Mesenchymal stem cell (in vitro differentiated cells and primary cell): Measurements from ENCODE around the gene MMUT.
A peak's percentile ranks its signal among the peaks of the same experiment; 100 is the strongest.

Experiments used
- DNase-seq: peaks from one replicate; pipeline ENCODE4 v3.0.0-alpha.2; 2013
- H2AFZ ChIP-seq: one replicate; pipeline ENCODE4 v1.6.1; 2013; ENCODE audit warnings: low read depth, mild to moderate bottlenecking, control low read depth, inconsistent platforms, low read length, moderate library complexity
- H2AK5ac ChIP-seq: 2 replicates; pipeline ENCODE4 v1.6.1; 2013; ENCODE audit warnings: low read length, moderate library complexity, mild to moderate bottlenecking, inconsistent platforms; ENCODE audit not compliant: severe bottlenecking
- H2BK120ac ChIP-seq: one replicate; pipeline ENCODE4 v1.6.1; 2013; ENCODE audit warnings: low read depth, mild to moderate bottlenecking, inconsistent platforms, low read length, moderate library complexity
- H2BK12ac ChIP-seq, 2 experiments: one replicate each; pipeline ENCODE4 v1.6.1; 2013; ENCODE audit warnings: inconsistent platforms in 2 of 2, low read length in 2 of 2, mild to moderate bottlenecking in 2 of 2, moderate library complexity in 2 of 2, control low read depth in 1 of 2
- H2BK15ac ChIP-seq: one replicate; pipeline ENCODE4 v1.6.1; 2013; ENCODE audit warnings: mild to moderate bottlenecking, low read depth, inconsistent platforms; ENCODE audit not compliant: poor library complexity, severe bottlenecking
- H2BK5ac ChIP-seq: 2 replicates; pipeline ENCODE4 v1.6.1; 2013; ENCODE audit warnings: low read depth, mild to moderate bottlenecking, low read length, control low read depth, inconsistent platforms; ENCODE audit not compliant: poor library complexity, severe bottlenecking
- H3K14ac ChIP-seq, 2 experiments: one replicate each; pipeline ENCODE4 v1.6.1; 2013; ENCODE audit warnings: inconsistent platforms in 2 of 2, low read length in 2 of 2, control low read depth in 1 of 2, mild to moderate bottlenecking in 1 of 2, moderate library complexity in 1 of 2
- H3K18ac ChIP-seq, 2 experiments: one replicate each; pipeline ENCODE4 v1.6.1; 2013; ENCODE audit warnings: inconsistent platforms in 2 of 2, low read length in 2 of 2, control low read depth in 1 of 2, low read depth in 1 of 2, mild to moderate bottlenecking in 1 of 2
- H3K23ac ChIP-seq, 2 experiments: one replicate each; pipeline ENCODE4 v1.6.1; 2013; ENCODE audit warnings: inconsistent platforms in 2 of 2, low read length in 2 of 2, mild to moderate bottlenecking in 2 of 2, moderate library complexity in 2 of 2, control low read depth in 1 of 2
- H3K27ac ChIP-seq: 2 replicates; pipeline ENCODE4 v1.5.1; 2013; ENCODE audit warnings: mild to moderate bottlenecking, moderate library complexity, low read length, control low read depth, inconsistent platforms; ENCODE audit not compliant: poor library complexity, severe bottlenecking
- H3K27me3 ChIP-seq, 2 experiments: 2 replicates each; pipeline versions ENCODE4 v1.6.1 to v1.7.0; 2013; ENCODE audit warnings: low read length in 2 of 2, mild to moderate bottlenecking in 2 of 2, moderate library complexity in 2 of 2, control low read depth in 1 of 2, inconsistent platforms in 1 of 2; ENCODE audit not compliant: control insufficient read depth in 1 of 2, insufficient read depth in 1 of 2
- H3K36me3 ChIP-seq, 2 experiments: 2 replicates each; pipeline versions ENCODE4 v1.6.1 to v1.7.0; 2013; ENCODE audit warnings: low read length in 2 of 2, control low read depth in 1 of 2, inconsistent platforms in 1 of 2, low read depth in 1 of 2, mild to moderate bottlenecking in 1 of 2; ENCODE audit not compliant: insufficient read depth in 2 of 2, control insufficient read depth in 1 of 2
- H3K4ac ChIP-seq, 2 experiments: one replicate each; pipeline ENCODE4 v1.6.1; 2013; ENCODE audit warnings: inconsistent platforms in 2 of 2, low read length in 2 of 2, mild to moderate bottlenecking in 2 of 2, moderate library complexity in 2 of 2, control low read depth in 1 of 2, low read depth in 1 of 2
- H3K4me1 ChIP-seq: 2 replicates; pipeline ENCODE4 v1.6.1; 2013; ENCODE audit warnings: low read depth, low read length, control low read depth; ENCODE audit not compliant: control insufficient read depth, insufficient read depth
- H3K4me2 ChIP-seq: 2 replicates; pipeline ENCODE4 v1.6.1; 2013; ENCODE audit warnings: low read length, mild to moderate bottlenecking, inconsistent platforms; ENCODE audit not compliant: poor library complexity, severe bottlenecking
- H3K4me3 ChIP-seq, 2 experiments: 2 replicates each; pipeline versions ENCODE4 v1.5.1 to v1.7.0; 2013; ENCODE audit warnings: low read length in 2 of 2, mild to moderate bottlenecking in 2 of 2, control low read depth in 1 of 2, low read depth in 1 of 2; ENCODE audit not compliant: insufficient read depth in 1 of 2
- H3K79me1 ChIP-seq: replicated peaks from 2 replicates; pipeline ENCODE4 v1.6.1; 2013; ENCODE audit warnings: mild to moderate bottlenecking, control low read depth, low read length, inconsistent platforms; ENCODE audit not compliant: poor library complexity, severe bottlenecking
- H3K9ac ChIP-seq: 2 replicates; pipeline ENCODE4 v1.7.0; 2013; ENCODE audit warnings: mild to moderate bottlenecking, low read length, moderate library complexity
- H3K9me3 ChIP-seq: 2 replicates; pipeline ENCODE4 v1.7.0; 2013; ENCODE audit warnings: mild to moderate bottlenecking, low read length; ENCODE audit not compliant: control insufficient read depth
- H4K8ac ChIP-seq: one replicate; pipeline ENCODE4 v1.6.1; 2013; ENCODE audit warnings: inconsistent platforms, mild to moderate bottlenecking, low read length, moderate library complexity
- H4K91ac ChIP-seq: one replicate; pipeline ENCODE4 v1.6.1; 2013; ENCODE audit warnings: mild to moderate bottlenecking, low read length, inconsistent platforms
- WGBS: methylation state at CpG from one replicate; pipeline ENCODE4 v1.1.7; 2013; ENCODE audit warnings: mixed read lengths; 5-methylcytosine and 5-hydroxymethylcytosine counted together

MMUT gene

DNA sequence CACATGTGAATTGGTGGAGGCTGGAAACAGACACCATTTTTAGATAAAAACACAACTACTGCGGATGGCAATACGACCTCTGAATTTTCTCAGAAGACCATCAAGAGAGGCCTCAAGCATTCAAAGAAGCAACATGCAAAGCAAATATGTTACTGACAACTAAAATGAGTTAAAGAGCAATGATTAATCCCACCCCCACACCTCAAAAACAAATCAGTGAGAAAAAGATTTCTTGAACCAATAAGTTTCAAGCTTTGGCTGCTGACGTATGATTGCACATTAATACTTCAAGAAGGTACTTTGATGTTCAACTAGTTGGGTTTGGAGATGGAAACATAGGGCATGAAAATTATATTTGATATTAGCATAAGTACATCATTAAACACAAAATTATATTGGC, 982 bp downstream of the MMUT start:
- H3K14ac ChIP-seq: no peak overlapping the region
- peaks cover 26% of the 10 kb centered on the region for H3K79me1 ChIP-seq

DNA sequence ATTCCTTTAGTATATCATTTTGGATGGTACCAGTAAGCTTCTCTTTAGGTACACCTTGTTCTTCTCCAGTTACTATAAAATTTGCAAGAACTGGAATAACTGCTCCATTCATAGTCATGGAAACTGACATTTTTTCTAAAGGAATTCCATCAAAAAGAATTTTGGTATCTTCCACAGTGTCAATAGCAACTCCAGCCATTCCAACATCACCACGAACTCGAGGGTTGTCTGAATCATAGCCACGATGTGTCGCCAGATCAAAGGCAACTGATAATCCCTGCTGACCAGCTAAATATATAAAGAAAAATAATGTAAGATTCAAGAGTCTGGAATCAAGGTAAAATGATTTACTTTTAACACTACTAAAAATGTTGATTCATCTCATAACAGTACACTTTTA, 5.3 kb downstream of the MMUT start:
- H3K27ac ChIP-seq: no peak overlapping the region
- no peaks in the 10 kb centered on the region for H3K9me3 ChIP-seq
- H3K4me1 ChIP-seq: peaks cover 3% of the 10 kb centered on the region
- H4K91ac ChIP-seq: no peak overlapping the region
- H2BK12ac ChIP-seq: no peak overlapping the region
- H3K14ac ChIP-seq: no peak overlapping the region
- peaks cover 17% of the 10 kb centered on the region for H3K79me1 ChIP-seq
- no peak overlapping the region for H3K4ac ChIP-seq
- H3K36me3 ChIP-seq: peaks cover 5 to 51% of the 10 kb centered on the region in 2 experiments
- no peak overlapping the region for H2BK120ac ChIP-seq
- no peak overlapping the region for H3K23ac ChIP-seq
- no peak overlapping the region for H2BK15ac ChIP-seq
- no peak overlapping the region for H4K8ac ChIP-seq
- H3K4me3 ChIP-seq: no peak overlapping the region
- 70% methylated on average over 2 of the region's 4 CpGs for WGBS
- no peak overlapping the region for H3K9ac ChIP-seq
- no peak overlapping the region for H3K18ac ChIP-seq
- no peak overlapping the region for H2BK5ac ChIP-seq
- H3K4me2 ChIP-seq: no peak overlapping the region
- no peaks in the 10 kb centered on the region for H3K27me3 ChIP-seq
- no peak for DNase-seq
- no peak overlapping the region for H2AK5ac ChIP-seq
- H2AFZ ChIP-seq: no peak overlapping the region

More for the DNA sequence above, 982 bp downstream of the MMUT start:
- no peak overlapping the region for H3K23ac ChIP-seq
- no peak overlapping the region for H3K4ac ChIP-seq
- H2BK120ac ChIP-seq: no peak overlapping the region
- H3K27me3 ChIP-seq: no peaks in the 10 kb centered on the region
- H3K18ac ChIP-seq: no peak overlapping the region
- H2BK5ac ChIP-seq: no peak overlapping the region
- H3K9me3 ChIP-seq: no peaks in the 10 kb centered on the region
- H3K4me3 ChIP-seq: peak overlapping the region in 1 of 2 experiments; percentile 98
- peaks cover 0 to 22% of the 10 kb centered on the region in 2 experiments for H3K36me3 ChIP-seq
- 80% methylated on average over 2 of the region's 3 CpGs for WGBS
- H2BK12ac ChIP-seq: no peak overlapping the region
- peaks cover 3% of the 10 kb centered on the region for H3K4me1 ChIP-seq
- peak overlapping the region; percentile 98 for H3K9ac ChIP-seq
- H2AK5ac ChIP-seq: no peak overlapping the region
- H3K4me2 ChIP-seq: peak overlapping the region; percentile 50
- no peak overlapping the region for H4K8ac ChIP-seq
- peak; percentile 3 for DNase-seq
- H3K27ac ChIP-seq: no peak overlapping the region
- no peak overlapping the region for H2AFZ ChIP-seq
- H2BK15ac ChIP-seq: no peak overlapping the region
- no peak overlapping the region for H4K91ac ChIP-seq

DNA sequence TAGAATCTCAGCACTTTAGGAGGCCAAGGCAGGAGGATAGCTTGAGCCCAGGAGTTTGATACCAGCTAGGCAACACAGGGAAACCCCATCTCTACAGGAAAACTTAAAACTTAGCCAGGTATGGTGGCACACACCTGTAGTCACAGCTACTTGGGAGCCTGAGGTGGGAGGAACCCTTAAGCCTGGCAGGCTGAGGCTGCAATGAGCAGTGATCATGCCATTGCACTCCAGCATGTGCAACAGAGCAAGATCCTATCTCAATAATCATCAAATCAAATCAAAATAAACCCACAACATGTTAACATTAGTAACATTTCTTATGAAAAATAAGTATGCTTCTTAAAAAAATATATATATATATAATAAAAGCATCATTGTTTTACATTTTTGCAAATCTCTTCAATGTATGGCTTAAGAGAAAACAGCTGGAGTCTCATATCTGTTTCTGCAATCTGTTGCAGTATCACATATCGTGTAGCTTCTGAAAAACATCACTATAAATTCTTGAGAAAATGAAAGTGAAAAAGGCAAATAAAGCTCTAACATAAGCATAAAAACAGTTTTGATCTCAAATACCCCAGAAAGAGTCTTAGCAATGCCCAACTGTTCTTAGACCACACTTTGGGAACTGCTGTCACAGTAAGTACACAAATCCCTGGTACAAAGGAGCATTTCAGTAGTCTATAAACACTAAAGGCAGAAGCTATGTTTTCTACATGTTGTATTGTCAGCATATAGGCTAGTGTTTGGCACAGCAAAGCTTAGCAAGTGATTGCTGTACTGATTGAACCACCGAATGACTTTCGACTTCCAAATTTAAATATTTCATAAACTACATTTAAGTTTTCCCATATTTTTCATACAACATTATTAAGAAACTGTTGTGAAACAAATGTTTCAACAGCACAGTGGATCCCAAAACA, 8.0 kb downstream of the MMUT start:
- H2BK12ac ChIP-seq: no peak overlapping the region
- H3K14ac ChIP-seq: no peak overlapping the region
- H3K4me1 ChIP-seq: no peaks in the 10 kb centered on the region
- H3K4me2 ChIP-seq: no peak overlapping the region
- peaks cover 6% of the 10 kb centered on the region for H3K79me1 ChIP-seq
- no peak overlapping the region for H3K4ac ChIP-seq
- no peak overlapping the region for H2BK5ac ChIP-seq
- H3K36me3 ChIP-seq: peaks cover 5 to 70% of the 10 kb centered on the region in 2 experiments
- no peak overlapping the region for H2AK5ac ChIP-seq
- no peak overlapping the region for H3K27ac ChIP-seq
- H2BK15ac ChIP-seq: no peak overlapping the region
- no peak for DNase-seq
- H3K9ac ChIP-seq: no peak overlapping the region
- H3K27me3 ChIP-seq: no peaks in the 10 kb centered on the region
- H3K9me3 ChIP-seq: no peaks in the 10 kb centered on the region
- no peak overlapping the region for H3K4me3 ChIP-seq
- no peak overlapping the region for H3K23ac ChIP-seq
- WGBS: 100% methylated on average over 3 of the region's 3 CpGs
- H3K18ac ChIP-seq: no peak overlapping the region
- H2BK120ac ChIP-seq: no peak overlapping the region
- no peak overlapping the region for H2AFZ ChIP-seq
- no peak overlapping the region for H4K8ac ChIP-seq
- H4K91ac ChIP-seq: no peak overlapping the region

DNA sequence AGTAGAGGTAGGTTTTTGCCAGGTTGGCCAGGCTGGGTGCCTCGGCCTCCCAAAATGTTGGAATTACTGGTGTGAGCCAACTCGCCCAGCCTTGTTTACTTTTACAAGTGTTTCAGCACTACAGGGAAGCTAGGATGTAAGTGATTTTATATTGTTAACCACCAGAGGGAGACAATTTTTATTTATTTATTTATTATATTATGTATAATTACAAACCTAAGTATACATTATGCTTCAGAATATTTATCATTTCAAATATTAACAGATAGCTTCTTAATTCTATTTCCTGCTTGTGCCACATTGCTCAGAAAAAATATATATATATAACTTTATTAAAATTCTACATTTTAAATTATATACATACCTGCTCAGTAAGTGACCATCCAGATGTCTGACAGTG, 9.8 kb downstream of the MMUT start:
- H2BK15ac ChIP-seq: no peak overlapping the region
- no peak overlapping the region for H2AK5ac ChIP-seq
- H2BK120ac ChIP-seq: no peak overlapping the region
- H4K91ac ChIP-seq: no peak overlapping the region
- H3K14ac ChIP-seq: no peak overlapping the region
- H4K8ac ChIP-seq: no peak overlapping the region
- H3K79me1 ChIP-seq: peaks cover 2% of the 10 kb centered on the region
- H3K27me3 ChIP-seq: no peaks in the 10 kb centered on the region
- H3K27ac ChIP-seq: no peak overlapping the region
- no peaks in the 10 kb centered on the region for H3K4me1 ChIP-seq
- no peak overlapping the region for H2BK12ac ChIP-seq
- H3K18ac ChIP-seq: no peak overlapping the region
- no peak overlapping the region for H3K4me2 ChIP-seq
- no peaks in the 10 kb centered on the region for H3K9me3 ChIP-seq
- H3K4me3 ChIP-seq: no peak overlapping the region
- 100% methylated on average over 1 of the region's 2 CpGs for WGBS
- peaks cover 5 to 75% of the 10 kb centered on the region in 2 experiments for H3K36me3 ChIP-seq
- H2BK5ac ChIP-seq: no peak overlapping the region
- peak; percentile 16 for DNase-seq
- H3K9ac ChIP-seq: no peak overlapping the region
- H3K23ac ChIP-seq: no peak overlapping the region
- no peak overlapping the region for H2AFZ ChIP-seq
- no peak overlapping the region for H3K4ac ChIP-seq
